Progenitor cell of endocrine pancreas (in vitro differentiated cells): ENCODE data around the gene PSMD5. TPM values are rescaled to one million over a fixed set of nuclear protein-coding genes. Genes with fewer than 3 reads are reported as not detected.
A peak's percentile ranks its signal among the peaks of the same experiment; 100 is the strongest.

Experiments used
- DNase-seq: peaks from one replicate; pipeline ENCODE4 v3.0.0; 2021; ENCODE audit warnings: low spot score; ENCODE audit not compliant: unreplicated experiment
- H3K27ac Mint-ChIP-seq: 2 replicates; pipeline ENCODE4 v1.8.0; 2021; ENCODE audit warnings: mild to moderate bottlenecking, moderate library complexity, mixed read lengths
- H3K27me3 Mint-ChIP-seq: 2 replicates; pipeline ENCODE4 v1.8.0; 2021; ENCODE audit warnings: mixed read lengths
- H3K36me3 Mint-ChIP-seq: 2 replicates; pipeline ENCODE4 v1.8.0; 2022; ENCODE audit warnings: mixed read lengths; ENCODE audit not compliant: insufficient read depth
- H3K4me1 Mint-ChIP-seq: 2 replicates; pipeline ENCODE4 v1.8.0; 2021; ENCODE audit warnings: low read depth, mixed read lengths
- H3K4me3 Mint-ChIP-seq: 2 replicates; pipeline ENCODE4 v1.8.0; 2021; ENCODE audit warnings: low read depth, mild to moderate bottlenecking, moderate library complexity, mixed read lengths
- H3K9me3 Mint-ChIP-seq: 2 replicates; pipeline ENCODE4 v1.8.0; 2021; ENCODE audit warnings: low read depth, mixed read lengths
- total RNA-seq: library from RNA; stranded (reverse); gene quantifications from 2 replicates; pipeline ENCODE4 v1.2.1, GENCODE V29; 2021
- TF ChIP-seq, protein P1 (sequence below): fragments of 200-600 bp; sonication (generic); IDR thresholded peaks from one replicate; pipeline ENCODE4 v1.5.0; 2021; ENCODE audit warnings: antibody characterized with exemption, mild to moderate bottlenecking; ENCODE audit not compliant: unreplicated experiment

PSMD5 gene
- total RNA-seq, 1 donor from 2014 or later: 50.1 TPM

DNA sequence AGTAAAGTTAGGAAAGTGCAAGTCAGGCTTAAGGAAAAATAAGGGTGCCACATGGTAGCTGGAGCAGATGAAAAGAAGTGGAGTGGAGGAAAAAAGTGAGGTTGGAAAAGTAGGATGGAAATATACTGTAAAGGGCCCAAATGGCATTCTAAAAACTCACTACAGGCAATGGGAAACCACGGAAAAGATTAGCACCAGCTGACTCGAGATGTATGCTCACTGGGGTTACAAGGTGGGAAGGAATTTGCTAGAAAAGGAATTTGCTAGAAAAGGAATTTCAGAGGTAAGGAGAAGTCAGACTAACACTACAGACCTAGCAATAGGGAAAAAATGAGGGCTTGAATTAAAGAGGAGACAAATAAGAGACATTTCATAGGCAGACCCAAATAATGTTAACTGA, 3.6 kb downstream of the PSMD5 start:
- H3K4me1 Mint-ChIP-seq: peaks cover 14% of the 10 kb centered on the region
- DNase-seq: no peak
- H3K27me3 Mint-ChIP-seq: no peaks in the 10 kb centered on the region
- no peaks in the 10 kb centered on the region for H3K9me3 Mint-ChIP-seq
- H3K4me3 Mint-ChIP-seq: no peak overlapping the region
- TF ChIP-seq, protein P1, sequence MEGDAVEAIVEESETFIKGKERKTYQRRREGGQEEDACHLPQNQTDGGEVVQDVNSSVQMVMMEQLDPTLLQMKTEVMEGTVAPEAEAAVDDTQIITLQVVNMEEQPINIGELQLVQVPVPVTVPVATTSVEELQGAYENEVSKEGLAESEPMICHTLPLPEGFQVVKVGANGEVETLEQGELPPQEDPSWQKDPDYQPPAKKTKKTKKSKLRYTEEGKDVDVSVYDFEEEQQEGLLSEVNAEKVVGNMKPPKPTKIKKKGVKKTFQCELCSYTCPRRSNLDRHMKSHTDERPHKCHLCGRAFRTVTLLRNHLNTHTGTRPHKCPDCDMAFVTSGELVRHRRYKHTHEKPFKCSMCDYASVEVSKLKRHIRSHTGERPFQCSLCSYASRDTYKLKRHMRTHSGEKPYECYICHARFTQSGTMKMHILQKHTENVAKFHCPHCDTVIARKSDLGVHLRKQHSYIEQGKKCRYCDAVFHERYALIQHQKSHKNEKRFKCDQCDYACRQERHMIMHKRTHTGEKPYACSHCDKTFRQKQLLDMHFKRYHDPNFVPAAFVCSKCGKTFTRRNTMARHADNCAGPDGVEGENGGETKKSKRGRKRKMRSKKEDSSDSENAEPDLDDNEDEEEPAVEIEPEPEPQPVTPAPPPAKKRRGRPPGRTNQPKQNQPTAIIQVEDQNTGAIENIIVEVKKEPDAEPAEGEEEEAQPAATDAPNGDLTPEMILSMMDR: no peak
- peaks cover 17% of the 10 kb centered on the region for H3K36me3 Mint-ChIP-seq
- H3K27ac Mint-ChIP-seq: no peak overlapping the region

DNA sequence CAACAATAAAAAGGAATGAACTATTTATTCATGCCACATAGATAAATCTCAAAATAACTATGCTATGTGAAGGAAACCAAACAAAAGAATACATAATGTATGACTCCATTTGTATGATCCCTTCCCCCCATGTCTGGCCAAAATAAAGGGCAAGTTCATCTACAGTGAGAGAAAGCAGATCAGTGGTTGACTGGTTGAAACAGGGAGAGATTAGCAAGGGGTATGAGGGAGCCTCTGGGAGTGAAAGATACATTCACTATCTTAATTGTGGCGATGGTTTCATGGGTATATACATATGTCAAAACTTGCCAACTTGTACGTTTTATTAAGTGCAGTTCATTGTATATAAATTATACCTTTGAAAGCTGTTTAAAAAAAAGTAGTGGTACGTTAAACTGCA, 4.8 kb downstream of the PSMD5 start:
- Mint-ChIP-seq H3K4me1 (peaks cover 14% of the 10 kb centered on the region), H3K27ac (no peak overlapping the region), H3K4me3 (no peak overlapping the region), H3K27me3 (no peaks in the 10 kb centered on the region), H3K9me3 (no peaks in the 10 kb centered on the region), H3K36me3 (peaks cover 20% of the 10 kb centered on the region)
- no peak for DNase-seq
- TF ChIP-seq, protein P1: no peak

DNA sequence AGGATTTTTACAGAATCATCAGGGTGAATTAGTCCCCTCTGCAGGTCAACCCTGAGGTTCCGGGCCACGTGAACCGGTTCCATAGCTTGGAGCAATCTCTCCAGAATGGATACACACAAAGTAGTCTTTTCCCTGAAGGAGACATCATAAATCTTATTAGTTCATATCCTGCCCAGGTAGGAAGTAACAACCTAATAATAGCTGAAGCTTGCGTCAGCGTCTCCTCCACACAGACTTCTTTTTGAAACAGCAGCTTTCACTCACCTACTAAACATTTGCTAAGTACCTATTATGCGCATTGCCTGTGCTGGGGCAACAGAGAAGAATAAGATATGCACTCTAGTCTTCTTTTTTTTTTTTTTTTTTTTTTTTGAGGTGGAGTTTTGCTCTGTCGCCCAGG, 9.4 kb downstream of the PSMD5 start:
- Mint-ChIP-seq H3K4me3 (no peak overlapping the region), H3K4me1 (peaks cover 1% of the 10 kb centered on the region), H3K27ac (no peak overlapping the region), H3K9me3 (no peaks in the 10 kb centered on the region), H3K36me3 (peaks cover 21% of the 10 kb centered on the region), H3K27me3 (no peaks in the 10 kb centered on the region)
- TF ChIP-seq, protein P1: no peak
- no peak for DNase-seq

DNA sequence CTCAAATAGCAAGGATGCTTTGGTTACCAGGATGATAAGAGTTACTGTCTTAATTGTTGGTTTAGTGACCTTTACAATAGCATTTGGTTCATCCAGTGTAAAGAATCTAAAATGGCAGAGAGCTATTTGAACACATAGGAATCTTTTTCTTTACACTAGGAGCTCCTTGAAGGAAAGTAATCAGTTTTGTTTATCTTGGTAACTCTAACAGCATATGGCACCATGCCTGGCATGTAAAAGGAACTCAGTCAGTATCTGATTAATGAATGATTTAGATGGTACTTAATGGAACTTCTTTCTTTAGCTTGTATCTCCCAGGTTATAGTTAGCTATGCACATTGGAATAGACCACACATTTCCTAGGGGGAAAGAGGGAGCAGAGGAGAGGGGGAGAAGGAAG, 9.9 kb downstream of the PSMD5 start:
- Mint-ChIP-seq H3K4me3 (no peak overlapping the region), H3K36me3 (peaks cover 21% of the 10 kb centered on the region), H3K9me3 (no peaks in the 10 kb centered on the region), H3K27me3 (no peaks in the 10 kb centered on the region), H3K4me1 (peaks cover 1% of the 10 kb centered on the region), H3K27ac (no peak overlapping the region)
- TF ChIP-seq, protein P1: no peak
- no peak for DNase-seq

DNA sequence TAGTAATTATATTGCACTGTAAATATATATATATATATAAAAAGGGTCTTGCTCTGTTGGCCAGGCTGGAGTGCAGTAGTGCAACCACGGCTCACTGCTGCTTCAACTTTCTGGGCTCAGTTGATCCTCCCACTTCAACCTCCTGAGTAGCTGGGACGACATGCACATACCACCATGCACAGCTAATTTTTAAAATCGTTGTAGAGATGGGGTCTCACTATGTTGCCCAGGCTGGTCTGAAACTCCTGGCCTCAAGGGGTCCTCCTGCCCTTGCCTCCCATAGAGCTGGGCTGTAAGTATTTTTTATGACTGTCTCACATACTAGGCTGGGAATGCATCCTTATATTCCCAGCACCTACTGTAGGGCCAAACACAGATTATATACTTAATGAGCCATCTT, 11.9 kb downstream of the PSMD5 start:
- Mint-ChIP-seq H3K27me3 (no peaks in the 10 kb centered on the region), H3K4me3 (no peak overlapping the region), H3K4me1 (peaks cover 1% of the 10 kb centered on the region), H3K27ac (peak overlapping the region; percentile 16), H3K36me3 (peaks cover 32% of the 10 kb centered on the region), H3K9me3 (no peaks in the 10 kb centered on the region)
- no peak for DNase-seq
- TF ChIP-seq, protein P1: no peak

DNA sequence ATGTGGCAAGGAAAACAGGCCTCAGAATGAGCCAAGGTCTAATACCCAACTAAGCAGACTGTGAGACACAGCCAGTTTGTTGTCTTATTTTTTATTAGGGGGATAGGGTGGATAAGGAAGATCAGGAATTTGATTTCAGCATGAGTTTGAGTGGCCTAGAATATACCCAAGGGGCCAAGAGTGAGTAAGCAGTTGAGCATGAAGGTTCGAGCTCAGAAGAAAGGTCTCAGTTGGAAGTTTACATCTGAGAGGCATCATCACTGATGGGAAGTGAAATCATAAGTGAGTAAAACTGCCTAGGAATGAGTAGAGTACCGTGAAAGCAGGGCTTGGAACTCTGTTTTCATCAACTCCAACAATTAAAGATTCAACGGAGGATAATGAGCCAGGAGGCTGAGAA, 12.6 kb downstream of the PSMD5 start:
- H3K27ac Mint-ChIP-seq: no peak overlapping the region

More for the DNA sequence above, 12.6 kb downstream of the PSMD5 start:
- H3K27me3 Mint-ChIP-seq: no peaks in the 10 kb centered on the region
- H3K36me3 Mint-ChIP-seq: peaks cover 33% of the 10 kb centered on the region
- H3K4me1 Mint-ChIP-seq: peaks cover 1% of the 10 kb centered on the region
- TF ChIP-seq, protein P1: no peak
- no peak overlapping the region for H3K4me3 Mint-ChIP-seq
- H3K9me3 Mint-ChIP-seq: no peaks in the 10 kb centered on the region
- DNase-seq: no peak
